Mucosa of descending colon (tissue), 3 donors: ENCODE measurements around the gene F11. TPM values are rescaled to one million over a fixed set of nuclear protein-coding genes. Genes with fewer than 3 reads are reported as not detected.

ENCODE experiments used
- ATAC-seq: fragments of 200-7000 bp; cut with Tn5 transposase; one replicate; pipeline ENCODE4 v1.9.1; 2020; ENCODE audit warnings: mild to moderate bottlenecking, moderate library complexity
- DNase-seq, 3 donors: peaks; one replicate each; pipeline ENCODE4 v3.0.0-alpha.2; 2020
- H3K36me3 ChIP-seq: fragments of 200-600 bp; one replicate; pipeline ENCODE4 v1.8.0; 2021; ENCODE audit warnings: low read depth, mild to moderate bottlenecking
- H3K4me1 ChIP-seq: fragments of 200-600 bp; one replicate; pipeline ENCODE4 v1.8.0; 2021; ENCODE audit warnings: low read depth, mild to moderate bottlenecking
- H3K4me3 ChIP-seq: fragments of 200-600 bp; one replicate; pipeline ENCODE4 v1.8.0; 2021; ENCODE audit warnings: mild to moderate bottlenecking
- H3K9me3 ChIP-seq: fragments of 200-600 bp; one replicate; pipeline ENCODE4 v1.8.0; 2021; ENCODE audit warnings: mild to moderate bottlenecking
- intact Hi-C, 2 donors: fragments of 100-400 bp; cut with DNase I in 1 of 2; cut with micrococcal nuclease in 1 of 2; formaldehyde crosslinking; loops; one replicate each; pipeline versions ENCODE4 v1.11.0 to v1.11.1; 2022; cut with DNase I, micrococcal nuclease
- total RNA-seq, 3 donors: library from RNA; stranded (reverse); fragmentation: NEBNext Ultra II Directional in 2 of 3; extraction: Animal tissue kit (Norgen Biotek cat#: 25700) in 2 of 3; gene quantifications; one replicate each; pipeline versions ENCODE4 v1.2.1 to v1.2.4, GENCODE V29; 2021 to 2023
- TF ChIP-seq, protein P1 (sequence below): fragments of 200-600 bp; IDR thresholded peaks from one replicate; pipeline ENCODE4 v1.8.0; 2022; ENCODE audit warnings: antibody characterized with exemption, mild to moderate bottlenecking
- donor health status: DM: no; HTN: no; CAD: no; lungs with moderate emphysema.
- donor health status: DM: no; HTN: no; CAD: no.
- donor health status: DM: no; HTN: yes; CAD: no.

Gene F11
- total RNA-seq, 3 donors from 2014 or later: 0.65 TPM; not detected in 2

DNA sequence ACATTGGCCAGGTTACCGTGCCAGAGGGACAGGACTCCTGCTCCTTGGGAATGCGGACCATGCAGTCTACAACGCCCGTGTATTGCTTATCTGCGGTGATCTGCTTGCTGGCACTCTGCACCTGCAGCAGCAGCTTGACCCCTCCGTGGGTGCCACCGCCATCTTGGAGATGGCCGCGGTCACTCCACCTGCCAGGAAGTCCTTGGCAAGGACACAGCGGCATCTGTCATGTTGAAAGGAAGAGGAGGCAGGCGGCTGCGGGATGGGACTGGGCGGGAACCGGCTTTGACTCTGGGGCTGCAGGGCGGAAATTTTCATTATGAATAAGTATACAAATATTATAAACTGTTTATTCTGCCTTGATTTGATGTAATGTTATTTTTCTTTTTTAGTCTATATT is 63.4 kb downstream of the F11 start:
- intact Hi-C loops: no loop called here
- no peak for ATAC-seq
- Histone ChIP-seq H3K9me3 (peaks cover 14% of the 10 kb centered on the region), H3K4me1 (no peaks in the 10 kb centered on the region), H3K36me3 (no peaks in the 10 kb centered on the region), H3K4me3 (no peak overlapping the region)
- DNase-seq: no peak
- TF ChIP-seq, protein P1, sequence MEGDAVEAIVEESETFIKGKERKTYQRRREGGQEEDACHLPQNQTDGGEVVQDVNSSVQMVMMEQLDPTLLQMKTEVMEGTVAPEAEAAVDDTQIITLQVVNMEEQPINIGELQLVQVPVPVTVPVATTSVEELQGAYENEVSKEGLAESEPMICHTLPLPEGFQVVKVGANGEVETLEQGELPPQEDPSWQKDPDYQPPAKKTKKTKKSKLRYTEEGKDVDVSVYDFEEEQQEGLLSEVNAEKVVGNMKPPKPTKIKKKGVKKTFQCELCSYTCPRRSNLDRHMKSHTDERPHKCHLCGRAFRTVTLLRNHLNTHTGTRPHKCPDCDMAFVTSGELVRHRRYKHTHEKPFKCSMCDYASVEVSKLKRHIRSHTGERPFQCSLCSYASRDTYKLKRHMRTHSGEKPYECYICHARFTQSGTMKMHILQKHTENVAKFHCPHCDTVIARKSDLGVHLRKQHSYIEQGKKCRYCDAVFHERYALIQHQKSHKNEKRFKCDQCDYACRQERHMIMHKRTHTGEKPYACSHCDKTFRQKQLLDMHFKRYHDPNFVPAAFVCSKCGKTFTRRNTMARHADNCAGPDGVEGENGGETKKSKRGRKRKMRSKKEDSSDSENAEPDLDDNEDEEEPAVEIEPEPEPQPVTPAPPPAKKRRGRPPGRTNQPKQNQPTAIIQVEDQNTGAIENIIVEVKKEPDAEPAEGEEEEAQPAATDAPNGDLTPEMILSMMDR: no peak

DNA sequence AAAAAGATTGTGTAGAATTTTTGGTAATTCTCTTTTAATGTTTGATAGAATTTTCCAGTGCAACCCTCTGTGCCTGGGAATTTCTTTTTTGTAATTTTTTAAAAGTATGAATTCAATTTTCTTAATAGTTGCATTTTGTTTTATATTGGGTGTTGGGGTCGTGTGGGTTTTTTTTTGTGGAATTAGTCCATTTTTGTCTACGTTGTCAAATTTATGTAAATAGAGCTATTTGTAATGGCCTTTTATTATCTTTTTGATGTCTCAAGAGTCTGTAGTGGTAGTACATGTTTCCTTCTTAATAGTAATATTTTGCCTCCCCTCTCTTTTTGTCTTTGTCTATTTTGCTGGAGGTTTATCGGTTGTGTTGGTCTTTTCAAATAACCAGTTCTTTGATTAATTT is 64.4 kb downstream of the F11 start:
- DNase-seq (no peak), ATAC-seq (no peak)
- H3K4me1 ChIP-seq: no peaks in the 10 kb centered on the region
- H3K9me3 ChIP-seq: peaks cover 14% of the 10 kb centered on the region
- intact Hi-C loops: no loop called here
- no peak overlapping the region for H3K4me3 ChIP-seq
- TF ChIP-seq, protein P1: no peak
- no peaks in the 10 kb centered on the region for H3K36me3 ChIP-seq

DNA sequence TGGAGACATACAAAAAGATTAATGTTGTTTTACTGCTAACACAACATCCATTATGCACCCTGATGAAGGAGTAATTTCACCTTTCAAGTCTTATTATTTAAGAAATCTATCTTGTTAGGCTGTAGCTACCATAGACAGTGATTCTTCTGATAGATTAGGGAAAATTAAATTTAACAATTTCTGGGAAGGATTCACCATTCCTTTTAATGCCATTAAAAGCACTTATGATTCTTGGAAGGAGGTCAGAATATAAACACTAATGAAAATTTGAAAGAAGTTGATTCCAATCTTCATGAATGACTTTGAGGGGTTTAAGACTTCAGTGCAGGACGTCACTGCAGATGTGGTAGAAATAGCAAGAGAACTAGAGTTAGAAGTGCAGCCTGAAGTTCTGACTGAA is 69.8 kb downstream of the F11 start:
- no peak overlapping the region for H3K4me3 ChIP-seq
- DNase-seq (no peak), ATAC-seq (no peak)
- TF ChIP-seq, protein P1: no peak
- no peaks in the 10 kb centered on the region for H3K36me3 ChIP-seq
- H3K4me1 ChIP-seq: no peaks in the 10 kb centered on the region
- peaks cover 14% of the 10 kb centered on the region for H3K9me3 ChIP-seq
- intact Hi-C loops: no loop called here

Other genes with a start within 250 kb of the F11 start
- 10 to 100 TPM; 23.6 to 55.0 (median 51.3) TPM for gene TLR3, start 197.0 kb upstream of the F11 start, total RNA-seq
- 10 to 100 TPM; 13.6 to 18.4 (median 16.3) TPM for gene FAM149A, start 161.5 kb upstream of the F11 start, total RNA-seq
- 10 to 100 TPM; 38.4 to 50.8 (median 49.2) TPM for gene CYP4V2, start 74.6 kb upstream of the F11 start, total RNA-seq
- 1 to 10 TPM; 1.1 to 2.4 (median 1.5) TPM for gene KLKB1, start 38.7 kb upstream of the F11 start, total RNA-seq